ENCODE data around the gene HS3ST6. TPM values are rescaled to one million over a fixed set of nuclear protein-coding genes. Genes with fewer than 3 reads are reported as not detected.

HS3ST6 gene
- total and polyA plus RNA-seq, 7 experiments from 2014 or later = not detected

DNA sequence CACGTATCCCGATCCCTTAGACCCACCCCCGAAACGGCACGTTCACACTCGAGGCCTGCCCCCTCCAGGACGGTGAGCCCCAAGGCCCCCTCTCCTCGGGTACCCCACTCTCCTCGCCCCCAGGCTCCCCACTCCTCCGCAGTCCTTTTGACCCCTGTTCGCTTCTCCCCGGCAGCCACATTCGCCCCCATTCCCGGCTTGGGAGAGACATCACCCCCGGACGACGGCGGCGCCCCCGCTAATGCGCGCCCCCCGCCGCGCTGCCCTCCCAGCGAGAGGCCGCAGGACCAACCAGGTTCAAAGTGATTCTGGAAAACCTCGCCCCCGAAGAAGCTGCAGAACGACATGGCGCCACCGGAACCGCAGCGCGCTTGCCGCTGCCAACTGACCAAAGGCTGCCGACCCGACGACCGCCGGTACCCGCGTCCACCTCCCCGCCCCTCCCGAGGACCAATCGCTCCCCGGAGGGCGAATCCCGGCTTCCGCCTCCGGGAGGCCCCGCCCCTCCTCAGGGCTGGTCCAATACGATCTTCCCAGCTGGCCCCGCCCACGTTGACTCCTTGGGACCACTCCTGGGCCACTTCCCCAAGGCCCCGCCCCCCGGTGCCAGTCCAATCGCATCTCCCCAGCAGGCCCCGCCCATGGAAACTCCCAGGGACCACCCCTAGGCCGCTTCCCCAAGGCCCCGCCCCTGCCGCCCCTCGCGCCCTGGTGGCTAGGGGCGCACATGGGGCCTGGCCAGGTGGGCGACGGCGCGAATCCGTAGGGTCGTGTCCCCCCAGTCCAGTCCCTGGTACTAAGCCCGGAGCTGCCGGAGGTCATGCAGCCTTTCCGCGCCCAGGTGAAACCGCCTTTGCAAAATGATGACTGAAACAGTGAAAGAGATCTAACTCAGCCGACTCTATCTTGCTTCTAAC, 24.9 kb upstream of the HS3ST6 start, which contains the start of gene MSRB1:
MSRB1 (minus strand) TSS at position 390 of the 917 bp plus-strand sequence; CDS start at position 347, 43 bp downstream.
- Mint-ChIP-seq H3K4me3 (peak within 1 kb of the TSS; percentile 74 to 90 (median 87)), H3K4me1 (peaks cover 4 to 24% (median 11%) of the 10 kb centered on the region in 7 donors), H3K27me3 (no peaks in the 10 kb centered on the region), H3K27ac (peak within 1 kb of the TSS; percentile 41 to 90 (median 65)), H3K9me3 (no peaks in the 10 kb centered on the region), H3K36me3 (peaks cover 0 to 4% (median 0%) of the 10 kb centered on the region in 5 donors)
- peak within 1 kb of the TSS; percentile 90 for H3K4me3 ChIP-seq (ENCODE audit: low read length)
- CTCF ChIA-PET = interaction anchor here (0.6 to 1.3 kb wide), 3 partner anchors 13 to 23 kb away, joined by 3 to 4 read pairs (median 3); partner anchors contain the start of gene RNF151
- POLR2A ChIA-PET = interaction anchor here (0.6 to 5.0 kb wide), 13 partner anchors 11 to 524 kb away, joined by 3 to 52 read pairs (median 4); partner anchors contain the start of genes NDUFB10, NUBP2, RPL3L and RPS2
- H3K4me1 ChIP-seq (ENCODE audit: control insufficient read depth in 2 of 2, insufficient read depth in 2 of 2, low read length in 2 of 2) = peaks cover 6 to 7% of the 10 kb centered on the region in 2 donors
- peaks cover 0 to 24% (median 4%) of the 10 kb centered on the region in 3 experiments for H3K36me3 ChIP-seq (ENCODE audit: control insufficient read depth in 2 of 3, insufficient read depth in 3 of 3, low read length in 3 of 3)
- H3K27me3 ChIP-seq (ENCODE audit: control insufficient read depth in 2 of 2, insufficient read depth in 2 of 2, low read length in 2 of 2) = no peaks in the 10 kb centered on the region
- peak within 1 kb of the TSS; percentile 76 for H3K27ac ChIP-seq (ENCODE audit: low read depth, low read length)
- intact Hi-C loops (cut with micrococcal nuclease) = loop anchor here (1.0 to 10.0 kb wide), 12 partner anchors 14 to 636 kb away; partner anchors contain the start of genes NDUFB10 (in 2 of the 2), ATP6V0C (in 1 of the 2), CRAMP1 (in 1 of the 2) and IFT140 (in 1 of the 2)
- no peaks in the 10 kb centered on the region for H3K9me3 ChIP-seq (ENCODE audit: control insufficient read depth in 2 of 3, low read length in 3 of 3)
- DNase-seq (peak; percentile 97 to 100 (median 98)), ATAC-seq (peak; percentile 100)

GRCh38 chr16:1942047-1942809, 24.0 kb upstream of the HS3ST6 start:
- Histone ChIP-seq H3K36me3 (ENCODE audit: control insufficient read depth in 2 of 3, insufficient read depth in 3 of 3, low read length in 3 of 3) (peaks cover 0 to 28% (median 4%) of the 10 kb centered on the region in 3 experiments), H3K4me1 (ENCODE audit: control insufficient read depth in 2 of 2, insufficient read depth in 2 of 2, low read length in 2 of 2) (peaks cover 6 to 7% of the 10 kb centered on the region in 2 donors), H3K27ac (ENCODE audit: low read depth, low read length) (peak overlapping the region; percentile 73), H3K4me3 (ENCODE audit: low read length) (peak overlapping the region; percentile 90), H3K9me3 (ENCODE audit: control insufficient read depth in 2 of 3, low read length in 3 of 3) (no peaks in the 10 kb centered on the region), H3K27me3 (ENCODE audit: control insufficient read depth in 2 of 2, insufficient read depth in 2 of 2, low read length in 2 of 2) (no peaks in the 10 kb centered on the region)
- peaks cover 0 to 5% (median 0%) of the 10 kb centered on the region in 5 donors for H3K36me3 Mint-ChIP-seq
- intact Hi-C loops (cut with micrococcal nuclease) = loop anchor here (2.0 to 10.0 kb wide), 6 partner anchors 159 to 635 kb away; partner anchors contain the start of genes CRAMP1 (in 1 of the 2), IFT140 (in 1 of the 2), MAPK8IP3 (in 1 of the 2) and NUBP2 (in 1 of the 2)
- peak overlapping the region in 2 of 9 donors; percentile 63 to 87 for H3K27ac Mint-ChIP-seq
- peaks cover 4 to 24% (median 11%) of the 10 kb centered on the region in 7 donors for H3K4me1 Mint-ChIP-seq
- ATAC-seq (no peak), DNase-seq (no peak)
- no peaks in the 10 kb centered on the region for H3K27me3 Mint-ChIP-seq
- H3K4me3 Mint-ChIP-seq = peak overlapping the region; percentile 74 to 90 (median 87)
- no peaks in the 10 kb centered on the region for H3K9me3 Mint-ChIP-seq
- CTCF ChIA-PET = interaction anchor here (0.6 to 1.3 kb wide), 3 partner anchors 12 to 14 kb away, joined by 3 to 4 read pairs (median 3); no protein-coding TSS in a partner anchor
- POLR2A ChIA-PET = interaction anchor here (1.0 to 5.0 kb wide), 5 partner anchors 12 to 160 kb away, joined by 3 to 52 read pairs (median 4); partner anchors contain the start of genes NUBP2, RPL3L, RPS2 and SPSB3

- peaks cover 0 to 28% (median 4%) of the 10 kb centered on the region in 3 experiments for H3K36me3 ChIP-seq (ENCODE audit: control insufficient read depth in 2 of 3, insufficient read depth in 3 of 3, low read length in 3 of 3)
- POLR2A ChIA-PET = interaction anchor here (1.0 to 5.0 kb wide), 3 partner anchors 12 to 159 kb away, joined by 3 to 52 read pairs (median 6); partner anchors contain the start of genes NUBP2, RPS2 and SPSB3
- no peak overlapping the region for H3K27ac ChIP-seq (ENCODE audit: low read depth, low read length)
- Mint-ChIP-seq H3K4me3 (peak overlapping the region; percentile 74 to 90 (median 87)), H3K27ac (peak overlapping the region in 2 of 9 donors; percentile 5 to 63), H3K36me3 (peaks cover 0 to 5% (median 0%) of the 10 kb centered on the region in 5 donors), H3K27me3 (no peaks in the 10 kb centered on the region), H3K4me1 (peaks cover 4 to 24% (median 11%) of the 10 kb centered on the region in 7 donors), H3K9me3 (no peaks in the 10 kb centered on the region)
- H3K4me3 ChIP-seq (ENCODE audit: low read length) = no peak overlapping the region
- DNase-seq = no peak
- ATAC-seq = no peak
- CTCF ChIA-PET = interaction anchor here (0.5 to 1.3 kb wide), 2 partner anchors 12 to 236 kb away, joined by 4 to 7 read pairs; no protein-coding TSS in a partner anchor
- no peaks in the 10 kb centered on the region for H3K27me3 ChIP-seq (ENCODE audit: control insufficient read depth in 2 of 2, insufficient read depth in 2 of 2, low read length in 2 of 2)
- intact Hi-C loops (cut with micrococcal nuclease) = loop anchor here (2.0 to 10.0 kb wide), 6 partner anchors 159 to 634 kb away; partner anchors contain the start of genes CRAMP1 (in 1 of the 2), IFT140 (in 1 of the 2), MAPK8IP3 (in 1 of the 2) and NUBP2 (in 1 of the 2)
- H3K9me3 ChIP-seq (ENCODE audit: control insufficient read depth in 2 of 3, low read length in 3 of 3) = no peaks in the 10 kb centered on the region
- H3K4me1 ChIP-seq (ENCODE audit: control insufficient read depth in 2 of 2, insufficient read depth in 2 of 2, low read length in 2 of 2) = peaks cover 6 to 7% of the 10 kb centered on the region in 2 donors
Measured at GRCh38 chr16:1941162-1942046, 23.2 kb upstream of the HS3ST6 start.

- POLR2A ChIA-PET = interaction anchor here (2.3 to 5.0 kb wide), 2 partner anchors 24 to 158 kb away, joined by 6 to 52 read pairs; partner anchors contain the start of genes NUBP2, RPS2 and SPSB3
- Histone ChIP-seq H3K4me3 (ENCODE audit: low read length) (no peak overlapping the region), H3K4me1 (ENCODE audit: control insufficient read depth in 2 of 2, insufficient read depth in 2 of 2, low read length in 2 of 2) (peaks cover 6 to 7% of the 10 kb centered on the region in 2 donors), H3K27ac (ENCODE audit: low read depth, low read length) (no peak overlapping the region), H3K27me3 (ENCODE audit: control insufficient read depth in 2 of 2, insufficient read depth in 2 of 2, low read length in 2 of 2) (no peaks in the 10 kb centered on the region), H3K36me3 (ENCODE audit: control insufficient read depth in 2 of 3, insufficient read depth in 3 of 3, low read length in 3 of 3) (peaks cover 0 to 28% (median 4%) of the 10 kb centered on the region in 3 experiments), H3K9me3 (ENCODE audit: control insufficient read depth in 2 of 3, low read length in 3 of 3) (no peaks in the 10 kb centered on the region)
- CTCF ChIA-PET = interaction anchor here (0.5 to 1.3 kb wide), 3 partner anchors 11 to 235 kb away, joined by 3 to 7 read pairs (median 4); no protein-coding TSS in a partner anchor
- no peak overlapping the region for H3K27ac Mint-ChIP-seq
- H3K4me3 Mint-ChIP-seq = peak overlapping the region in 3 of 10 donors; percentile 13 to 45 (median 16)
- peaks cover 0 to 5% (median 0%) of the 10 kb centered on the region in 5 donors for H3K36me3 Mint-ChIP-seq
- intact Hi-C loops (cut with micrococcal nuclease) = loop anchor here in 1 of 2 donors (5.0 to 10.0 kb wide), 5 partner anchors 236 to 633 kb away; partner anchors contain the start of genes CRAMP1, IFT140, MAPK8IP3 and TELO2
- DNase-seq (no peak), ATAC-seq (no peak)
- no peaks in the 10 kb centered on the region for H3K9me3 Mint-ChIP-seq
- H3K27me3 Mint-ChIP-seq = no peaks in the 10 kb centered on the region
- H3K4me1 Mint-ChIP-seq = peaks cover 4 to 24% (median 11%) of the 10 kb centered on the region in 7 donors
Measured at GRCh38 chr16:1940273-1941161, 22.3 kb upstream of the HS3ST6 start.
